ENCODE measurements around the gene GCSAM.

Gene GCSAM

DNA sequence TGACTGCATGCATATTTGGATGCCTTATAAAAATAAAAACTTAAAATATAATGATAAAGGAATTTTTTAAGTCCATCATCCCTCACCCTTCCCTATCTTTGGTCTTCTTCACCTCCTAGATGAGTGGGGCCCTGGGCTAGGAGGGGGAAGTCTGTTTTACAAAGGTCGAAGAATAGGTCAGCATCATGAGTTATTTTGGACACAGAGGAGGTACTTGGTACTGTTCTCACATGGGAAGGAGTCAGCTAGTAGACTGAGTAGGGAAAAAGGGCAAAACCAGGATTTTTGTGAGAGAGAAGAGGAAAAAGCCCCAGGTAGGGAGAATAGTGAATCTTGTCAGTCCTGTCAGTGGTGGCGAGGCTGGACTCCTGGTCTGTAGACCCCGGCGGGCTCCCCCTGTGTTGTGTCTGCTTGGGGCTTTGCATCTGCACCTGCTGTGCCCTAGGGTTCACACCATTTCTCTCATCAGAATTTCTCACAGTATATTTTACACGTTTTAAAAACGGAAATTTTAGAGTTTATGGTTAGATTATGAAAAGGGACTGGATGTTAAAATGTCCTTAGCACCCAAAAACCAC is 17.2 kb downstream of the GCSAM start:
- ChIA-PET CTCF (interaction anchor here (1.1 kb wide), 1 partner anchor 11 kb away, joined by 3 read pairs; no protein-coding TSS in a partner anchor), POLR2A (no interaction called here)
- no peak overlapping the region for H3K4me3 ChIP-seq (ENCODE audit: low read depth, low read length)
- no peak for DNase-seq (ENCODE audit: low read depth, low spot score)
- TF ChIP-seq CTCF (IDR thresholded peaks at IDR 0.05; ENCODE audit: insufficient read depth, low read length, missing control alignments), result no peak

DNA sequence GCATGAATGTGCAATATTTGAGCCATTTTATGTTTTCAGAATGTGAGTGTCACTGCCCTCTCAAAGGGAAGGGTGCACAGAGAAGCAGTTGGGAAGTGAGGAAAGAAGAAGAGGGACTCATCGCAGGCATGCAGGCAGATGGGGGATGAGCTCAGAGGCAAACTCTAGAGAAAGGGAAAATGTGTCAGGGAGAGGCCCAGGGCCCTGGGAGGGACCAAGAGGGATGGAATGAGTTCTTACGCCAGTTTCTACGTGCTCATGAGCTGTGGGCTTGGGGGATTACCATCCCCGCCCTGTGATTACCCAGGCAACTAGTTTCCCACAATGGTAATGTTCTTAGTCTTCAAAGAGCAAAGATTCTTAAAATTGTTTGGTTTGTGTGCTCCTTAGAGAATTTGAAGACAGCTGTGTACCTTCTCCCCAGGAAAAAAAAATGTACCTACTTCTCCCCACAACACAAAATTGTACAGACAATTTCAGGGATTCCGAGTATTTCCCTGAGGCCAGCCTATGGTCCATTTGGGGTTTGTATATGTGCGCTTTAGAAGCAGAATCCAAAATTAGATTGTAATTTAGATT is 17.8 kb downstream of the GCSAM start:
- ChIA-PET POLR2A (no interaction called here), CTCF (interaction anchor here (0.9 to 1.1 kb wide), 2 partner anchors 10 to 31 kb away, joined by 3 read pairs; no protein-coding TSS in a partner anchor)
- no peak for TF ChIP-seq CTCF (IDR thresholded peaks at IDR 0.05; ENCODE audit: insufficient read depth, low read length, missing control alignments)
- H3K4me3 ChIP-seq (ENCODE audit: low read depth, low read length), result no peak overlapping the region
- DNase-seq (ENCODE audit: low read depth, low spot score), result no peak

- no peak overlapping the region for H3K4me3 ChIP-seq (ENCODE audit: low read depth, low read length)
- CTCF ChIA-PET, result interaction anchor here (0.9 to 1.3 kb wide), 3 partner anchors 10 to 32 kb away, joined by 3 read pairs; no protein-coding TSS in a partner anchor
- DNase-seq (ENCODE audit: low read depth, low spot score), result no peak
- POLR2A ChIA-PET, result no interaction called here
- no peak for TF ChIP-seq CTCF (IDR thresholded peaks at IDR 0.05; ENCODE audit: insufficient read depth, low read length, missing control alignments)
Observed at GRCh38 chr3:112114576-112115160, 18.4 kb downstream of the GCSAM start.

GRCh38 chr3:112111785-112112402 is 21.2 kb downstream of the GCSAM start:
- no peak overlapping the region for H3K4me3 ChIP-seq (ENCODE audit: low read depth, low read length)
- TF ChIP-seq CTCF (IDR thresholded peaks at IDR 0.05; ENCODE audit: insufficient read depth, low read length, missing control alignments), result peak; percentile 80
- DNase-seq (ENCODE audit: low read depth, low spot score), result no peak
- CTCF ChIA-PET, result interaction anchor here (0.6 to 2.6 kb wide), 31 partner anchors 10 to 455 kb away, joined by 3 to 35 read pairs (median 4); partner anchors contain the start of gene SLC9C1
- POLR2A ChIA-PET, result no interaction called here

DNA sequence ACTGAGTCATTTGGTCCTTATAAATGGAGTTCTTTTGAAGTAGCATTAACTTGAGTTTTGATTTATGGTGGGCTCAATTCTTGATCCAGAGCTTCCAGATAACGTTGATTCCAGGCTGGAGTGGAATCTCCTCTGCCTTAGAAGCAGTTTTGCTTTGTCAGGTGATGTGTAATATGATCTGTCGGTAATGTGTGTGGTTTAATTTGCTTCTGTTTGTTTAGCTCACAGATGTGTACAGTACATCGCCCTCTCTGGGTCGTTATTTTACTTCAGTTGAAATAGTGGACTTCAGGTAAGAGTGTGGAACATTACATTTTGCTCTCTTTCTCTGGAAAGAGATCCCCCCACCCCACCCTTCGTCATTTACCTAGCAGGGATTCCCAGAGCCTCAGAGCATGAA is 23.7 kb downstream of the GCSAM start:
- H3K4me3 ChIP-seq (ENCODE audit: low read depth, low read length), result no peak overlapping the region
- DNase-seq (ENCODE audit: low read depth, low spot score), result no peak
- POLR2A ChIA-PET, result no interaction called here
- TF ChIP-seq CTCF (IDR thresholded peaks at IDR 0.05; ENCODE audit: insufficient read depth, low read length, missing control alignments), result no peak
- CTCF ChIA-PET, result interaction anchor here (0.9 to 4.5 kb wide), 6 partner anchors 9 to 422 kb away, joined by 3 to 21 read pairs (median 4); no protein-coding TSS in a partner anchor

GRCh38 chr3:112104774-112105173 is 28.3 kb downstream of the GCSAM start:
- no peak overlapping the region for H3K4me3 ChIP-seq (ENCODE audit: low read depth, low read length)
- no peak for DNase-seq (ENCODE audit: low read depth, low spot score)
- ChIA-PET POLR2A (no interaction called here), CTCF (interaction anchor here (1.0 to 1.4 kb wide), 2 partner anchors 11 to 21 kb away, joined by 3 to 4 read pairs; no protein-coding TSS in a partner anchor)
- TF ChIP-seq CTCF (IDR thresholded peaks at IDR 0.05; ENCODE audit: insufficient read depth, low read length, missing control alignments), result no peak

All from AG04449 (cell line).